GM12875 (cell line): ENCODE data around the gene SORCS3.

ENCODE experiments used
- H3K4me3 ChIP-seq: one replicate; pipeline ENCODE4 v1.5.1; 2011; ENCODE audit warnings: low read depth, low read length, control low read depth
- CTCF ChIP-seq: IDR thresholded peaks from 2 replicates; pipeline ENCODE4 v1.5.1; 2011; ENCODE audit warnings: low read depth, mild to moderate bottlenecking, control low read depth, inconsistent platforms, low read length, moderate library complexity, borderline replicate concordance; ENCODE audit not compliant: insufficient read depth

Gene SORCS3

GRCh38 chr10:104646146-104646545 lies 5.1 kb downstream of the SORCS3 start:
- TF ChIP-seq CTCF: no peak
- no peak overlapping the region for H3K4me3 ChIP-seq

GRCh38 chr10:104648421-104648820 lies 7.3 kb downstream of the SORCS3 start:
- H3K4me3 ChIP-seq: no peak overlapping the region
- TF ChIP-seq CTCF: no peak

- TF ChIP-seq CTCF: no peak
- no peak overlapping the region for H3K4me3 ChIP-seq
Observed at GRCh38 chr10:104650072-104650471, 9.0 kb downstream of the SORCS3 start.

GRCh38 chr10:104650635-104651331 lies 9.7 kb downstream of the SORCS3 start:
- H3K4me3 ChIP-seq: no peak overlapping the region

GRCh38 chr10:104657036-104657435 lies 15.9 kb downstream of the SORCS3 start:
- no peak overlapping the region for H3K4me3 ChIP-seq
- no peak for TF ChIP-seq CTCF

More at GRCh38 chr10:104650635-104651331, 9.7 kb downstream of the SORCS3 start:
- TF ChIP-seq CTCF: no peak

- TF ChIP-seq CTCF: no peak
- H3K4me3 ChIP-seq: no peak overlapping the region
Observed at GRCh38 chr10:104657457-104657856, 16.4 kb downstream of the SORCS3 start.

GRCh38 chr10:104658067-104658466 lies 17.0 kb downstream of the SORCS3 start:
- H3K4me3 ChIP-seq: no peak overlapping the region
- TF ChIP-seq CTCF: no peak
